ENCODE results near the gene DGKE.
A peak's percentile ranks its signal among the peaks of the same experiment; 100 is the strongest.

DGKE gene

GRCh38 chr17:56833809-56834379 lies at the start of gene DGKE, which contains the start of gene C17orf67:
Gene DGKE (plus strand): TSS chr17:56834151. CDS start chr17:56834796, 645 bp downstream.
Gene C17orf67 (minus strand): TSS chr17:56833920. CDS start chr17:56815810, 18,110 bp downstream.
- peak; percentile 98 for DNase-seq

GRCh38 chr17:56785405-56785804 lies 48.5 kb upstream of the DGKE start:
- DNase-seq, result no peak

- no peak for DNase-seq
Observed at GRCh38 chr17:56785997-56786680, 47.8 kb upstream of the DGKE start.

- DNase-seq, result peak; percentile 27
Observed at GRCh38 chr17:56786989-56787482, 46.9 kb upstream of the DGKE start.

GRCh38 chr17:56792267-56792666 lies 41.7 kb upstream of the DGKE start:
- no peak for DNase-seq

- DNase-seq, result no peak
Observed at GRCh38 chr17:56793531-56793930, 40.4 kb upstream of the DGKE start.

- no peak for DNase-seq
Observed at GRCh38 chr17:56793957-56794356, 40.0 kb upstream of the DGKE start.

- DNase-seq, result no peak
Observed at GRCh38 chr17:56795221-56795865, 38.6 kb upstream of the DGKE start.

- no peak for DNase-seq
Observed at GRCh38 chr17:56796536-56796935, 37.4 kb upstream of the DGKE start.

GRCh38 chr17:56798916-56799315 lies 35.0 kb upstream of the DGKE start:
- no peak for DNase-seq

- no peak for DNase-seq
Observed at GRCh38 chr17:56801459-56802178, 32.3 kb upstream of the DGKE start.

GRCh38 chr17:56803071-56803470 lies 30.9 kb upstream of the DGKE start:
- DNase-seq, result no peak

GRCh38 chr17:56804454-56804853 lies 29.5 kb upstream of the DGKE start:
- no peak for DNase-seq

GRCh38 chr17:56806949-56807348 lies 27.0 kb upstream of the DGKE start:
- no peak for DNase-seq

- DNase-seq, result no peak
Observed at GRCh38 chr17:56807723-56808122, 26.2 kb upstream of the DGKE start.

GRCh38 chr17:56808503-56808902 lies 25.4 kb upstream of the DGKE start:
- DNase-seq, result no peak

- DNase-seq, result no peak
Observed at GRCh38 chr17:56809106-56809819, 24.7 kb upstream of the DGKE start.

GRCh38 chr17:56809820-56810179 lies 24.2 kb upstream of the DGKE start:
- DNase-seq, result no peak

- no peak for DNase-seq
Observed at GRCh38 chr17:56810343-56810742, 23.6 kb upstream of the DGKE start.

- no peak for DNase-seq
Observed at GRCh38 chr17:56810891-56811775, 22.8 kb upstream of the DGKE start.

- DNase-seq, result no peak
Observed at GRCh38 chr17:56812901-56813388, 21.0 kb upstream of the DGKE start.

GRCh38 chr17:56815711-56816110 lies 18.2 kb upstream of the DGKE start:
- no peak for DNase-seq
